Fibroblast of mammary gland (primary cell): ENCODE data around the gene RARB.

Experiments
- DNase-seq: peaks from one replicate; pipeline ENCODE4 v3.0.0-alpha.2; 2010; ENCODE audit warnings: low read depth
- H3K4me3 ChIP-seq: 2 replicates; pipeline ENCODE4 v1.5.1; 2011; ENCODE audit warnings: low read depth, mild to moderate bottlenecking, low read length, moderate library complexity; ENCODE audit not compliant: control insufficient read depth
- TF ChIP-seq, protein P1 (sequence below): conservative IDR thresholded peaks from 2 replicates; pipeline ENCODE4 v1.5.1; 2011; ENCODE audit warnings: low read depth, low read length, inconsistent platforms; ENCODE audit not compliant: control insufficient read depth, insufficient read depth

RARB gene

DNA sequence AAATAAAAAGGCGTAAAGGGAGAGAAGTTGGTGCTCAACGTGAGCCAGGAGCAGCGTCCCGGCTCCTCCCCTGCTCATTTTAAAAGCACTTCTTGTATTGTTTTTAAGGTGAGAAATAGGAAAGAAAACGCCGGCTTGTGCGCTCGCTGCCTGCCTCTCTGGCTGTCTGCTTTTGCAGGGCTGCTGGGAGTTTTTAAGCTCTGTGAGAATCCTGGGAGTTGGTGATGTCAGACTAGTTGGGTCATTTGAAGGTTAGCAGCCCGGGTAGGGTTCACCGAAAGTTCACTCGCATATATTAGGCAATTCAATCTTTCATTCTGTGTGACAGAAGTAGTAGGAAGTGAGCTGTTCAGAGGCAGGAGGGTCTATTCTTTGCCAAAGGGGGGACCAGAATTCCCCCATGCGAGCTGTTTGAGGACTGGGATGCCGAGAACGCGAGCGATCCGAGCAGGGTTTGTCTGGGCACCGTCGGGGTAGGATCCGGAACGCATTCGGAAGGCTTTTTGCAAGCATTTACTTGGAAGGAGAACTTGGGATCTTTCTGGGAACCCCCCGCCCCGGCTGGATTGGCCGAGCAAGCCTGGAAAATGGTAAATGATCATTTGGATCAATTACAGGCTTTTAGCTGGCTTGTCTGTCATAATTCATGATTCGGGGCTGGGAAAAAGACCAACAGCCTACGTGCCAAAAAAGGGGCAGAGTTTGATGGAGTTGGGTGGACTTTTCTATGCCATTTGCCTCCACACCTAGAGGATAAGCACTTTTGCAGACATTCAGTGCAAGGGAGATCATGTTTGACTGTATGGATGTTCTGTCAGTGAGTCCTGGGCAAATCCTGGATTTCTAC lies at the start of gene RARB:
Gene RARB (plus strand): TSS at position 322 of the 847 bp plus-strand sequence. CDS start 469 bp downstream, at position 791.
- TF ChIP-seq, protein P1, sequence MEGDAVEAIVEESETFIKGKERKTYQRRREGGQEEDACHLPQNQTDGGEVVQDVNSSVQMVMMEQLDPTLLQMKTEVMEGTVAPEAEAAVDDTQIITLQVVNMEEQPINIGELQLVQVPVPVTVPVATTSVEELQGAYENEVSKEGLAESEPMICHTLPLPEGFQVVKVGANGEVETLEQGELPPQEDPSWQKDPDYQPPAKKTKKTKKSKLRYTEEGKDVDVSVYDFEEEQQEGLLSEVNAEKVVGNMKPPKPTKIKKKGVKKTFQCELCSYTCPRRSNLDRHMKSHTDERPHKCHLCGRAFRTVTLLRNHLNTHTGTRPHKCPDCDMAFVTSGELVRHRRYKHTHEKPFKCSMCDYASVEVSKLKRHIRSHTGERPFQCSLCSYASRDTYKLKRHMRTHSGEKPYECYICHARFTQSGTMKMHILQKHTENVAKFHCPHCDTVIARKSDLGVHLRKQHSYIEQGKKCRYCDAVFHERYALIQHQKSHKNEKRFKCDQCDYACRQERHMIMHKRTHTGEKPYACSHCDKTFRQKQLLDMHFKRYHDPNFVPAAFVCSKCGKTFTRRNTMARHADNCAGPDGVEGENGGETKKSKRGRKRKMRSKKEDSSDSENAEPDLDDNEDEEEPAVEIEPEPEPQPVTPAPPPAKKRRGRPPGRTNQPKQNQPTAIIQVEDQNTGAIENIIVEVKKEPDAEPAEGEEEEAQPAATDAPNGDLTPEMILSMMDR, result no peak
- peak within 1 kb of the TSS; percentile 66 for H3K4me3 ChIP-seq
- DNase-seq, result peak; percentile 92

DNA sequence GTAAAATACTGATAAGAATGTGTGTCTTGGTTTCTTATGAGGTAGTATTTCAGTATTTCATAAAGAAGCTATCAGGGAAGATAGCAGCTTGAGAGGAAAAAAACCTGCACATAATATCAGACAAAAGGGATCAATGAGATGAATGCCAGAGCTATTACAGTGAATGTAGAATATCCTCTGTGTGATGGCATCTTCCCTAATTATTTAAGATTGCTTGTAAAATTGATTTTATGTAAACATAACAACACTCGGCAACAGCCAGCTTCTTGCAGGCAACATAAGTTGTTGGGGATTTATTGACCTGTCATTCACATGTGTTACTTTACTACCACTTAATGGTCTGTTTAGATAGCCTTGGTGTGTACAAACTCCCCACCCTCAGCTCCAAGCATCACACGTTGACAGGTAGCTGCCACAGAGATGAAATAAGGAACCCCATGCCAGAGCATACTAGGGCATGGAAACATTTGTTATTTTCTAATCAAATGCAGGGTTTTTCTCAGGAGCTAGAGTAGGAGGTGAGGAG lies 49.2 kb upstream of the RARB start:
- TF ChIP-seq, protein P1, result no peak
- DNase-seq, result no peak
- H3K4me3 ChIP-seq, result no peak overlapping the region

DNA sequence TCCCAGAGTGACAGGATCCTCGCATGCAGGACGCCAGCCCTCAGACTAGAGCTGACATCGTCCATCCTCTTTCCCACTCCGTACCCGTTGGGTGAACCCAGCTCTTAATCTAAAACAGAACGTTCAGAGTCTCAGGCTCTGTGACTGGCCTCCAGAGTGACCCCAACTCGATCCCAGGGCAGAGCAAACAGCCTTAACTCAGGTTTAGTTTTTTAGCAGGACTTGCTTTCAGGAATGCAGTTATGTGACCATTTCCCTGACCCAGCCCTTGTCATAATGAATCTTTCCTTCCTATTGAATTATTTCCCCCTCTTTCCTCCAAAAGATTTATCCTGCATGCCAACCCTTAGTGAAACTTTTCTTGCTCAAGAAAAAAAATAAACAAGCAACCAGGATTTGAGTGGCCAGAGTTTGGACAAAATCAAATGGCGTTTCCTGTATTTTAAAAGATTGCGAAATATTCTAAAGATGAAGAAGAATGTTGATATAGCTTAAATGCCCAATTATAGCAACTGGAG lies 47.8 kb upstream of the RARB start:
- DNase-seq, result no peak
- TF ChIP-seq, protein P1, result no peak
- no peak overlapping the region for H3K4me3 ChIP-seq

DNA sequence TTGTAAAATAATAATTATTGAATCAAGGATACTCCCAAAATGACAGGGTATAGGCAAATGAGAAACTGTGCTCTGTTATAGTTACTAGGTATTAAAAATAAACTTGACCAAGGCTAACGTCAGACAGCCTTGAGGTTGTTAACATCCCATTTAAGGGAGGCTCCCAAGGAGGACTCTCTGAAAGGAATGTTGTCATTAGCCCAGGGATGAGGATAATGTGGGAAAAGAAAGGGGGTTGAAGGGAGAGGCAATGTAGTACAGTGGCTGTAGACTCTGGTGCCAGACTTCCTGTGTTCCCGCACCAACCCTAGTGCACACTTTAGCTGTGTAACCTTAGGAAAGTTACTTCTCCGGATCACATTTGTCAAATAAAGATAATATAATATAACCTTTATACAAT lies 47.0 kb upstream of the RARB start:
- H3K4me3 ChIP-seq, result no peak overlapping the region
- no peak for DNase-seq
- TF ChIP-seq, protein P1, result no peak

DNA sequence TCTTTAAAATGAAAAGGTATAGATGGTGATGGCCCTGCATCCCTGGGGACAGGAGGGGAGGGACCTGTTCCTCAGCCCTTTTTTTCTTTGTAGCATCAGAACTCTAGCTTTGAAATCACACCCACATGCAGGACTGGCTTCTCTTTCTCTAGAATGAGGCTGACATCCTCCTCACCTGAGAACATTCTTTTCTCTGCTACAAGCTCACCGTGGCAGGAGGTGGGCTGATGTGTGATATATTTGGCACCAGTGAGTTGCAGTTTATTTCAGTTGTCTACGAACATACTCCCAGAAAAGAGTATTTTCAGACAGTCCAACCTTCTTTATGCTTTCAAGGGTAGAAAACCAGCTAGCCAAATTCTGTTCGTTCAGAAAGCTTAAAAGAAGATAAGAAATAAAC lies 43.6 kb upstream of the RARB start:
- no peak overlapping the region for H3K4me3 ChIP-seq
- TF ChIP-seq, protein P1, result no peak
- DNase-seq, result no peak

DNA sequence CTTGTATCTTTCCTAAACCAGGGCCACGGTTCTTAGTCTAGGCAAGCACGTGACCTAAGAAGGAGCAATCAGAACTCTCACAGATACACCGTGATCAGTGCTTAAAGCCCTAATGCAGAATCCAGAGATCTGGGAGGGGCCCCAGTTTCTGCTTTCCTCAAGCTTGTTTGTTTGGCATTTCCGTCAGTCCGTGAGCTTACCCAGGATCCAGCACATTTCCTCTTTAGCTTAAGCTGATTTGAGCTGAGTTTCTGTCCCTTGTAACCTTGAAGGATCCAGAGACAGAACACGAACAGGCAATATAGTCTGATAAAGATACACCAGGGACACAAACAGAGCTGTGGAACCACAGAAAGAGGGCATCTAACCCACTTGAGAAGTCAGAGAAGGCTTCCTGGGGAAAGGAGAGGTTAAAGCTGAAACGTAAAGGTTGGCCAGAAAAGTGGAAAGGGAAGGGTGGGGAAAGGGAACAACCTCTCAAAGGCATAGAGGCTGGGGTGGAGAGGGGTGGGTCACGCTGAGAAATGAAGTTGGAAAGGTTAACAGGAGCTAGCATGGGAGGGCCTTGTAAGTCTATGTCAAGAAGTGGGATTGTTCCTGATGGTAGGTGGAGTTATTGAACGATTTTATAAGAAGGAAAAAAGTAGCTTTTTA lies 42.1 kb upstream of the RARB start:
- TF ChIP-seq, protein P1, result no peak
- no peak for DNase-seq
- no peak overlapping the region for H3K4me3 ChIP-seq
